HG03521 (cell line): Measurements from ENCODE around the gene TARS1.

Source experiments
- ATAC-seq: cut with Tn5 transposase; IDR thresholded peaks from one replicate; pipeline ENCODE4 v1.9.1; 2021; ENCODE audit warnings: mild to moderate bottlenecking, moderate library complexity; ENCODE audit not compliant: unreplicated experiment

TARS1 gene

DNA sequence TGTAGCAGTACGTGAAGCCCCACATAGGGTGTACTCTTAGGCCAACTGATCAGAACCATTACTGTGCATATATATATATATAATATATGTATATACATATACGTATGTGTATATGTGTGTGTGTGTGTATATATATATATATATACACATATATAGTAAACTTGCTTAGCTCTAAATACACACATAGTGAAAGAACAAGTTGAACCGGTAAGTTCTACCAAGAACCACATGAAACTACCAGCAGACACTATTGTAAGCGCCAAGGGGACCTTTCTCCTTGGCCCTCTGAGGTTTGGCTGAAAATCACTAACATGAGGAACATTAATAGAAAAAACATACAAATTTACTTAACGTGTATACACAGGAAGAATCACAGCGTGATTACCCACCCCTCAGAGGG lies 1.8 kb upstream of the TARS1 start:
- no peak for ATAC-seq

- ATAC-seq = no peak
Observed at GRCh38 chr5:33439905-33440481, 772 bp upstream of the TARS1 start.

DNA sequence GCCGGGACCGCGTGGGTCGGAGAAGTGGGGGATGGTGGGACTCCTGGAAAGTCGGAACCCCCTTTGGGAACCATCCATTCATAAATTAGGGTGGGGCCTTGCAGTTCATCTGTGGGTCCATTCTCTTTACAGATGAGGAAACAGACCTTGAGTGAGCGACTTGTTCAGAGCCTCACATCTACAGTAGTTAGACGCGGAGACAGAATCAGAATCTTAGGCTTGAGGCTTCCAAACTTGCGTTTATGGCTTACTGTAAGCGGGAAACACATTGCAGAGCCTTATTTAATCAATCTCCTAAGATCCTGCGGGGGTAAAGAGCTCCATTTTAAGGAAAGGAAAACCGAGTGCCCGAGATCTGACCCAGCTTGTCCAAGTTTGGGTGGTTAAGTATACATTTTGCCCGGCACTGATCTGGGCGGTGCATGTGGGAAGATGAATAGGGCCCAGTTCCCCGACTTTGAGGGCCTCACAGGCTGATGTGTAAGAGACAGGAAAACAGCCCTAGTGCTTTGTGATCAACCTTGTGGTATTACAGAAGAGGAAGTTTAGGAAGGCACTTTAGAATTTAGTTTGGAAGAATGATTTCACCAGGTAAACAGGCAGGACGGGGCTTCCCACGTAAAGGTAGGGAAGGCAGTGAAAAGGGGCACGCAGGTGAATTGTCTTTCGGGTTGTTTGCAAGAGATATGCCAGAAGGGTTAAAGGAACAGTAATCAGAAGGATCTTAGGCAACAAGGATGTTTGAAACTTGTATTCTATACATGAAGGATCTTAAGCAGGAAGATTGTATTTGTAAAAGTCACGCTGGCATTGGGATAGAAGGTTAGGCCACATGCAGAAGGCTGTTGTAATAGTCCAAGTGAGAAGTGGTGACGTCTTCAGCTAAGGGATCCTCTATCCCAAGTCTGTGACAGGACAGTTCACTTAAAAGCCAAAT lies 744 bp downstream of the TARS1 start:
- ATAC-seq = peak; percentile 19

- no peak for ATAC-seq
Observed at GRCh38 chr5:33444542-33444941, 3.8 kb downstream of the TARS1 start.

DNA sequence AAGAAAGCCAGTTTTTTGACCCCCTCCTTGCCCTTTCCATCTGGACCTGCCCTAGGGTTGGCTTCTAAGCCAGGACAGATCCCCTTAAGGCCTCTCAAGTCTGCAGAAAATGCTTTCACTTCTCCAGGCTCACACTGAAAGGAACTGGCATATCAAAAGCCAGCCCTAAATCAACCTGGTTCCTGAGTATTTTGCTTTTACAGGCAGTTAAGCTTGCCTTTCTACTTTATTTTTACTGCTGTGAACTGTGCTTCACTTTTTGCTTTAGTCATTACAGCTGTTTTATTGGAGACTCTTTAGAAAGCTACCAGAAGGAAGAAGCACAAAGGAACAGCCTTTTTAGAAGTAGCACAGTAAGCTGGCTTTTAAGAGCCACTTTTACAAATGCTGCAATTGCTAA lies 5.0 kb downstream of the TARS1 start:
- ATAC-seq = no peak

GRCh38 chr5:33448118-33448517 lies 7.4 kb downstream of the TARS1 start:
- ATAC-seq = no peak

DNA sequence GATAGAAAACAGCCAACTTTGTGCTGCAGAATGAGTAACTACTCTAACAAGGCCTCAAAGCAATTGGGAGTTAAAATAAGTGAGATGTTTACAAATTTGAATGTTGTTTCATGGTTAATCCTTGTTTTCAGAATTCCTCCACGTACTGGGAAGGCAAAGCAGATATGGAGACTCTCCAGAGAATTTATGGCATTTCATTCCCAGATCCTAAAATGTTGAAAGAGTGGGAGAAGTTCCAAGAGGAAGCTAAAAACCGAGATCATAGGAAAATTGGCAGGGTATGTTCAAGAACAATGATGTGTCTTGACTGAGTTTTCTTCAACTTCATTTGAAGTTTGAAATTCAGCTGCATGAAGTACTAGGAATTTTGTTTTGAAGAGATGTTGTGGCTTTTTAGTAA lies 16.4 kb downstream of the TARS1 start:
- no peak for ATAC-seq

GRCh38 chr5:33457817-33458216 lies 17.1 kb downstream of the TARS1 start:
- ATAC-seq = no peak

- no peak for ATAC-seq
Observed at GRCh38 chr5:33460210-33460609, 19.4 kb downstream of the TARS1 start.

GRCh38 chr5:33462456-33462855 lies 21.7 kb downstream of the TARS1 start:
- no peak for ATAC-seq

- no peak for ATAC-seq
Observed at GRCh38 chr5:33465120-33465519, 24.4 kb downstream of the TARS1 start.

- no peak for ATAC-seq
Observed at GRCh38 chr5:33468775-33469435, 28.1 kb downstream of the TARS1 start.

- no peak for ATAC-seq
Observed at GRCh38 chr5:33470544-33470943, 29.8 kb downstream of the TARS1 start.

- ATAC-seq = no peak
Observed at GRCh38 chr5:33472805-33473409, 32.1 kb downstream of the TARS1 start.

- ATAC-seq = no peak
Observed at GRCh38 chr5:33474004-33474403, 33.2 kb downstream of the TARS1 start.

DNA sequence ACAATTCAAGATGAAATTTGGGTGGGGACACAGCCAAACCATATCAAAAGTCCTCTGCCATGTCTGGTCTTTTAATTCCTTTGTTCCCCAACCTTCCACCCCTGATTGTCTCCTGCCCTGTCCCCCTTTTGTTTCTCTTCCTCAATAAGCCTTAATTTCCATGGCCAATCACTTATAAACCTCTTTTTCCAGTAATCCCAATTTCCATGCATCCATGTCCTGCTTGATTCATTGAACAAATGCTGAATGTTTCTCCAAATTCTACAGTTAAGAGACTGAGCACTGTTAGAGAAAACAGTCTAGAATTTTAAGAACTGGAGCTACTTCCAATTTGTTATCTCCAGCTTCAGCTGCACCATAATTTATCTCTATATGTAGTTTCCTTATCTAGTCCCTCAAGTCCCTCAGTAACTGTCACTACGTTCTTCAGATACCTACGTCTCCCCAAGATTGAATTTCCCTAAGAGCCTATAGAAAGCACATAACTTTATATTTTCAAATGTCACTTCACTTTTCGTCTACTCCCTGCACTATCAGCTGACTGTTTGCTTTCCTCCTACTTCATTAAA lies 34.2 kb downstream of the TARS1 start:
- ATAC-seq = no peak

DNA sequence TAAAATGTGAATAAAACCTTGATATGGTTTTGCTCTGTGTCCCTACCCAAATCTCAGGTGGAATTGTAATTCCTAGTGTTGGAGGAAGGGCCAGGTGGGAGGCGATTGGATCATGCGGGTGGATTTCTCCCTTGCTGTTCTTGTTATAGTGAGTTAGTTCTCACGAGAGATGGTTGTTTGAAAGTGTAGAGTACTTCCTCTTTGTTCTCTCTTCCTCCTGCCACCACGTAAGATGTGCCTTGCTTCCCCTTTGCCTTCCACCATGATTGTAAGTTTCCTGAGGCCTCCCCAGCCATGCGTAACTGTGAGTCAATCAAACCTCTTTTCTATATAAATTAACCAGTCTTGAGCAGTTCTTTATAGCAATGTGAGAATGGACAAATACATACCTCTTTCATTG lies 34.9 kb downstream of the TARS1 start:
- ATAC-seq = no peak

GRCh38 chr5:33476992-33477391 lies 36.2 kb downstream of the TARS1 start:
- ATAC-seq = no peak

DNA sequence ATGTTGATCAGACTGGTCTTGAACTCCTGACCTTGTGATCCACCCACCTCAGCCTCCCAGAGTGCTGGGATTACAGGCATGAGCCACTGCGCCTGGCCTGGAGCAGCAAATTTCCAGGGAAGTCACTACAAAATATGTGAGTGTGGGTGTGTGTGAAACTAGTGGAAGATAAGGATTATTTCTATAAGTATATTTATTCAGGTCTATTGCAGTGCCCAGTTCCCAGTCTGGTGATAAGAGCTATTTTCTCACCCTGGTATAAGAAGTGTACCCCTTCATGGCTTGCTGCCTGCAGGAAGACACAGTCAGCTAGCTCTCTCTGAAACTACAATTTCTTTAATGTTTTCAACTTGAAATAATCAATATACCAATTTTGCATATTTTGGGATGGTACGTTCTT lies 37.1 kb downstream of the TARS1 start:
- no peak for ATAC-seq

DNA sequence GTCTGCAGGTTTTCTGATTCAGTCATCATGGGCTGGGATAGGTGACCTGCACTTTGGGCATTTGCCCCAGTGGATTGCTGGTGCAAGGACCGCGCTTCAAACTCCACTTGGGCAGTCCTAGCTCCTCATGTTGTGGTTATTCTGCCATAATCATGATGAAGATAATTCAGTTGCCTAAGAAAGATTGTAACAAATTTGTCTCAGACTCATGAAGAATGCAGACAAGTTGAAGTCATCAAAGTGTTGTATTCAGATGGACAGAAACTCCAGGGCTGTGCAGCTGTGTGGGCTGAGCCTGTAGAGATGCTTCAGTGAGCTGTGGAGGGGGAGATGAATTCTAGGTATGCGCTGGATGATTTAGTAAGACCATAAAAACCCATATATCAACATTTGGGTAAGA lies 38.5 kb downstream of the TARS1 start:
- ATAC-seq = no peak

DNA sequence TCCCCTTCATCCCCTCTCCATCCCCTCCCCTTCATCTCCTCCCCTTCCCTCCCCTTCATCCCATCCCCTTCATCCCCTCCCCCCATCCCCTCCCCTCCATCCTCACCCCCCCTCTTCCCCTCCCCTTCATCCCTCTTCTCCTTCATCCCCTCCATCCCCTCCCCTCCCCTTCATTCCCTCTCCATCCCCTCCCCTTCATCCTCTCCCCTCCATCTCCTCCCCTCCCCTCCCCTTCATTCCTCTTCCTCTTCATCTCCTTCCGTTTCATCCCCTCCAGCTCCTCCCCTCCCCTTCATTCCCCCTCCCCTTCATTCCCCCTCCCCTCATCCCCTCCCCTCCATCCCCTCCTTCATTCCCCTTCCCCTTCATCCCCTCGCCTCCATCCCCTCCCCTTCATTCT lies 40.1 kb downstream of the TARS1 start:
- ATAC-seq = no peak
